Keratinocyte (primary cell): ENCODE measurements around the gene KCNG3. TPM values are rescaled to one million over a fixed set of nuclear protein-coding genes. Genes with fewer than 3 reads are reported as not detected.

Experiments
- DNase-seq: peaks from one replicate; pipeline ENCODE4 v3.0.0-alpha.2; 2011; ENCODE audit warnings: low read depth, missing footprints, low spot score
- FAIRE-seq: peaks from 2 replicates; lab custom pipeline; 2011; peaks lifted over from hg19 to GRCh38; lab: Jason Lieb, UNC
- H2AFZ ChIP-seq: 2 replicates; pipeline ENCODE4 v1.6.0; 2012; ENCODE audit warnings: low read length, control low read depth, inconsistent platforms; ENCODE audit not compliant: control insufficient read depth
- H3K27ac ChIP-seq: 2 replicates; pipeline ENCODE4 v1.5.1; 2011; ENCODE audit warnings: low read length; ENCODE audit not compliant: control insufficient read depth, insufficient read depth
- H3K27me3 ChIP-seq: 3 replicates; pipeline ENCODE4 v1.6.0; 2011; ENCODE audit warnings: low read length; ENCODE audit not compliant: control insufficient read depth, insufficient read depth; ENCODE audit errors: extremely low read depth
- H3K36me3 ChIP-seq, 2 experiments: 2 replicates in 1 of 2; 3 replicates in 1 of 2; pipeline ENCODE4 v1.5.1; 2011; ENCODE audit warnings: low read length in 2 of 2, mild to moderate bottlenecking in 1 of 2; ENCODE audit not compliant: control insufficient read depth in 2 of 2, insufficient read depth in 2 of 2; ENCODE audit errors: extremely low read depth in 1 of 2
- H3K4me1 ChIP-seq: 3 replicates; pipeline ENCODE4 v1.5.1; 2011; ENCODE audit warnings: low read length; ENCODE audit not compliant: control insufficient read depth, insufficient read depth; ENCODE audit errors: extremely low read depth
- H3K4me2 ChIP-seq: 3 replicates; pipeline ENCODE4 v1.6.0; 2011; ENCODE audit warnings: low read depth, low read length; ENCODE audit not compliant: control insufficient read depth, insufficient read depth; ENCODE audit errors: extremely low read depth
- H3K4me3 ChIP-seq, 3 experiments: fragments of 200-600 bp in 1 of 3; sonication (generic) in 1 of 3; 2 replicates in 2 of 3; 3 replicates in 1 of 3; pipeline ENCODE4 v1.5.1; 2011 to 2016; ENCODE audit warnings: low read length in 3 of 3, mild to moderate bottlenecking in 3 of 3, control low read depth in 2 of 3, inconsistent platforms in 1 of 3, low read depth in 1 of 3, mixed read lengths in 1 of 3, mixed run types in 1 of 3, moderate library complexity in 1 of 3; ENCODE audit not compliant: control insufficient read depth in 2 of 3, insufficient read depth in 2 of 3; ENCODE audit errors: extremely low read depth in 1 of 3
- H3K79me2 ChIP-seq: 2 replicates; pipeline ENCODE4 v1.6.0; 2012; ENCODE audit warnings: low read length; ENCODE audit not compliant: control insufficient read depth, insufficient read depth
- H3K9ac ChIP-seq: 3 replicates; pipeline ENCODE4 v1.6.0; 2011; ENCODE audit warnings: low read length; ENCODE audit not compliant: control insufficient read depth, insufficient read depth; ENCODE audit errors: extremely low read depth
- H3K9me1 ChIP-seq: 3 replicates; pipeline ENCODE4 v1.6.0; 2011; ENCODE audit warnings: low read length; ENCODE audit not compliant: control insufficient read depth, insufficient read depth; ENCODE audit errors: extremely low read depth
- H3K9me3 ChIP-seq: 2 replicates; pipeline ENCODE4 v1.5.1; 2012; ENCODE audit warnings: low read depth, low read length; ENCODE audit not compliant: control insufficient read depth
- H4K20me1 ChIP-seq: 3 replicates; pipeline ENCODE4 v1.6.0; 2011; ENCODE audit warnings: low read length; ENCODE audit not compliant: control insufficient read depth, insufficient read depth; ENCODE audit errors: extremely low read depth
- CTCF ChIP-seq, 3 experiments: IDR thresholded peaks in 1 of 3; conservative IDR thresholded peaks in 1 of 3; optimal IDR thresholded peaks in 1 of 3; 2 replicates in 2 of 3; 3 replicates in 1 of 3; pipeline versions ENCODE3 to v1.5.1; 2011; ENCODE audit warnings: low read length in 3 of 3, mild to moderate bottlenecking in 3 of 3, moderate library complexity in 2 of 3, control low read depth in 1 of 3, inconsistent platforms in 1 of 3; ENCODE audit not compliant: insufficient read depth in 2 of 3; ENCODE audit errors: extremely low read depth in 1 of 3
- EZH2 ChIP-seq: IDR thresholded peaks from one replicate; pipeline ENCODE4 v1.6.1; 2012; ENCODE audit warnings: inconsistent platforms, mild to moderate bottlenecking, low read length, moderate library complexity
- dilution Hi-C: fragments of 300-500 bp; cut with MboI; formaldehyde crosslinking; loops from one replicate; pipeline ENCODE4 v1.7.0; 2020; ENCODE audit warnings: low sequenced_read_pairs; ENCODE audit not compliant: extremely low pct_ligation_motif_present
- polyA plus RNA-seq, 5 experiments: library from polyadenylated mRNA; depleted of rRNA in 3 of 5; stranded (reverse) in 3 of 5; stranded (forward) in 1 of 5; unstranded in 1 of 5; fragments of >200 nt; gene quantifications; 1 replicate in 1 of 5; 2 replicates in 3 of 5; 3 replicates in 1 of 5; pipeline versions ENCODE4 v1.2.1 to v1.2.3, GENCODE V29; 2011 to 2012; ENCODE audit warnings: missing spikeins in 2 of 5, low read depth in 1 of 5, low replicate concordance in 1 of 5

Gene KCNG3
- polyA plus RNA-seq, 1 donor (not counting 4 experiments of a cell fraction or from before 2014, with no cell fraction given), result not detected

GRCh38 chr2:42435628-42436027 lies 58.2 kb downstream of the KCNG3 start:
- Histone ChIP-seq H3K9me1 (no peaks in the 10 kb centered on the region), H3K36me3 (no peaks in the 10 kb centered on the region), H3K4me3 (no peak overlapping the region), H3K4me2 (no peak overlapping the region), H3K4me1 (no peaks in the 10 kb centered on the region), H3K79me2 (no peaks in the 10 kb centered on the region), H2AFZ (no peak overlapping the region), H3K27ac (no peak overlapping the region), H3K9me3 (no peaks in the 10 kb centered on the region), H3K9ac (no peak overlapping the region), H4K20me1 (no peaks in the 10 kb centered on the region), H3K27me3 (no peaks in the 10 kb centered on the region)
- no peak for TF ChIP-seq CTCF (optimal IDR thresholded peaks at IDR 0.05 in 1 of 3, IDR thresholded peaks at IDR 0.05 in 1 of 3, conservative IDR thresholded peaks at IDR 0.05 in 1 of 3; ENCODE audit: extremely low read depth in 1 of 3, insufficient read depth in 2 of 3, low read length in 3 of 3)
- dilution Hi-C loops, result no loop called here
- DNase-seq (no peak), FAIRE-seq (no peak)

GRCh38 chr2:42430188-42430587 lies 63.6 kb downstream of the KCNG3 start:
- H3K9me3 ChIP-seq, result no peaks in the 10 kb centered on the region
- H3K36me3 ChIP-seq, result no peaks in the 10 kb centered on the region
- no peaks in the 10 kb centered on the region for H3K4me1 ChIP-seq
- TF ChIP-seq CTCF (optimal IDR thresholded peaks at IDR 0.05 in 1 of 3, IDR thresholded peaks at IDR 0.05 in 1 of 3, conservative IDR thresholded peaks at IDR 0.05 in 1 of 3; ENCODE audit: extremely low read depth in 1 of 3, insufficient read depth in 2 of 3, low read length in 3 of 3), result no peak
- TF ChIP-seq EZH2, result no peak
- no peaks in the 10 kb centered on the region for H3K9me1 ChIP-seq
- no peak overlapping the region for H2AFZ ChIP-seq
- no peak overlapping the region for H3K4me3 ChIP-seq
- FAIRE-seq, result no peak
- no peaks in the 10 kb centered on the region for H3K79me2 ChIP-seq
- H3K27me3 ChIP-seq, result no peaks in the 10 kb centered on the region
- no peak overlapping the region for H3K4me2 ChIP-seq
- no peak for DNase-seq
- H4K20me1 ChIP-seq, result no peaks in the 10 kb centered on the region
- no peak overlapping the region for H3K9ac ChIP-seq
- H3K27ac ChIP-seq, result no peak overlapping the region
- dilution Hi-C loops, result no loop called here
